GM06990 (cell line): Measurements from ENCODE around the gene URI1.

Experiments used
- DNase-seq: peaks from one replicate; pipeline ENCODE4 v3.0.0-alpha.2; 2011; ENCODE audit not compliant: insufficient read length; ENCODE audit errors: extremely low read depth
- H3K27me3 ChIP-seq: replicated peaks from 2 replicates; pipeline ENCODE4 v1.6.0; 2011; ENCODE audit warnings: low read length; ENCODE audit not compliant: control insufficient read depth, insufficient read depth
- H3K36me3 ChIP-seq: 2 replicates; pipeline ENCODE4 v1.5.1; 2011; ENCODE audit warnings: low read length; ENCODE audit not compliant: control insufficient read depth, insufficient read depth
- H3K4me3 ChIP-seq: replicated peaks from 2 replicates; pipeline ENCODE4 v1.5.1; 2011; ENCODE audit warnings: low read depth, mild to moderate bottlenecking, control low read depth, low read length
- CTCF ChIP-seq: IDR thresholded peaks from 2 replicates; pipeline ENCODE4 v1.5.1; 2011; ENCODE audit warnings: low read length, control low read depth, mild to moderate bottlenecking, inconsistent platforms; ENCODE audit not compliant: insufficient read depth, poor library complexity, severe bottlenecking

The URI1 gene

GRCh38 chr19:29923653-29924052 lies 18.4 kb upstream of the URI1 start:
- H3K4me3 ChIP-seq: no peak overlapping the region
- H3K27me3 ChIP-seq: no peaks in the 10 kb centered on the region
- TF ChIP-seq CTCF: peak; percentile 21
- no peaks in the 10 kb centered on the region for H3K36me3 ChIP-seq
- no peak for DNase-seq

GRCh38 chr19:29926031-29926430 lies 16.0 kb upstream of the URI1 start:
- H3K27me3 ChIP-seq: no peaks in the 10 kb centered on the region
- H3K36me3 ChIP-seq: no peaks in the 10 kb centered on the region
- no peak for DNase-seq
- TF ChIP-seq CTCF: no peak
- no peak overlapping the region for H3K4me3 ChIP-seq

DNA sequence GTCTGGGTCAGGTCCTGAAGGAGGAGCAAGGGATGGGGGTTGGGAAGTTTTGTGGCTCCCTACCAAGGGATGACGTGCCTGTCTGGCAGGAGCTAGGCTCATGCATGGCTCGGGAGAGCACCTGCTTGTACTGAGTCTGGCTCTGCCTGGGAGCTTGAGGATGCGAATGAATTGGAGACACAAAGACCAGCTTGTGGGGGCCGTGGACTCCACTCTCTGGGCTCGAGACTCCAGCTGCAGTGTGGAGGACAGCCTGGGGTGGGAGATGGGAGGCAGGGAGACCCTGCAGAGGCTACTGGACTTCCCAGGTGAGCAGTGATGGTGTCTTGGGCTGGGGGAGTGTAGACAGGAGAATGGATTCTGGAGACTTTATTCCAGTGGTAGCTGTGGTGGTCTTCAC lies 15.2 kb upstream of the URI1 start:
- Histone ChIP-seq H3K4me3 (no peak overlapping the region), H3K27me3 (no peaks in the 10 kb centered on the region), H3K36me3 (no peaks in the 10 kb centered on the region)
- no peak for DNase-seq
- no peak for TF ChIP-seq CTCF

- TF ChIP-seq CTCF: no peak
- Histone ChIP-seq H3K27me3 (no peaks in the 10 kb centered on the region), H3K4me3 (peak overlapping the region; percentile 45), H3K36me3 (no peaks in the 10 kb centered on the region)
- DNase-seq: peak; percentile 41
Observed at GRCh38 chr19:29927944-29928625, 14.0 kb upstream of the URI1 start.

DNA sequence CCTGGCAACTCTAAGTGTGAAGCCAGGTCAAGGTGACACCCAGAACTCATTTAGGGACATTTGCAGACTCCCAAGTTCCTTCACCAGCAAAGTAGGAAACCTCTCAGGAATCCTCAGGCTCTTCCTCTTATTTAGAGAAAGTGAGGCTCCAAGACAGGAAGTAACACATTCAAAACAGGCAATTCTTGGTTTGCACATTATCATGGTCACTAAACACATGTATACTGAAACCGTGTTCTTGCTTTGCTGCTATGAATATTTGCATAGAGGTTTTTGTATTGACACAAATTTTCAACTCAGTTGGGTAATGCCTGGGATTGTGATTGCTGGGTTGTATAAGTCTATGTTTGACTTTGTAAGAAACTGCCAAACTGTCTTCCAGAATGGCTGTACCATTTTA lies 13.2 kb upstream of the URI1 start:
- TF ChIP-seq CTCF: no peak
- peak overlapping the region; percentile 45 for H3K4me3 ChIP-seq

GRCh38 chr19:29934257-29934656 lies 7.8 kb upstream of the URI1 start:
- no peak for DNase-seq
- Histone ChIP-seq H3K36me3 (no peaks in the 10 kb centered on the region), H3K4me3 (no peak overlapping the region), H3K27me3 (no peaks in the 10 kb centered on the region)
- no peak for TF ChIP-seq CTCF

More for the DNA sequence above, 13.2 kb upstream of the URI1 start:
- DNase-seq: peak; percentile 56
- H3K36me3 ChIP-seq: no peaks in the 10 kb centered on the region
- H3K27me3 ChIP-seq: no peaks in the 10 kb centered on the region
